HepG2 (cell line): ENCODE measurements around the gene CDH13. TPM values are rescaled to one million over a fixed set of nuclear protein-coding genes. Genes with fewer than 3 reads are reported as not detected.

Experiments used
- ATAC-seq: fragments of 200-7000 bp; cut with Tn5 transposase; 3 replicates; pipeline ENCODE4 v1.9.1; 2020; ENCODE audit warnings: mild to moderate bottlenecking, moderate library complexity
- BruUV-seq: library from RNA; stranded (reverse); fragments of 400-500 nt; replicated peaks from 2 replicates; lab custom pipeline; 2021; lab: Mats Ljungman, UMichigan
- CTCF ChIA-PET: fragments of 300-600 bp; formaldehyde crosslinking; extraction: SDS; loops from one replicate; lab custom pipeline; 2021; ENCODE audit warnings: low total read pairs, inconsistent platforms, low intra/inter-chr PET ratio; lab: Yijun Ruan, JAX
- POLR2A ChIA-PET: fragments of 350-600 bp; sonication (Branson Sonifier 250); formaldehyde crosslinking; loops from one replicate; lab custom pipeline; 2020; ENCODE audit warnings: antibody characterized with exemption, inconsistent platforms; lab: Yijun Ruan, JAX
- DNase-seq: peaks from one replicate; pipeline ENCODE4 v3.0.0-alpha.2; 2015; ENCODE audit warnings: low spot score
- FAIRE-seq: peaks from 3 replicates; lab custom pipeline; 2011; peaks lifted over from hg19 to GRCh38; lab: Jason Lieb, UNC
- H2AFZ ChIP-seq: one replicate; pipeline ENCODE4 v1.6.1; 2011; ENCODE audit warnings: low read length, inconsistent platforms
- H3K27ac ChIP-seq: fragments of 300-600 bp; 3 replicates; pipeline ENCODE4 v1.8.0; 2011; ENCODE audit warnings: mixed run types, mild to moderate bottlenecking, mixed read lengths, low read length, inconsistent platforms; ENCODE audit not compliant: insufficient read depth; ENCODE audit errors: extremely low read length
- H3K27me3 ChIP-seq, 2 experiments: fragments of 200-600 bp in 1 of 2; 2 replicates in 1 of 2; 3 replicates in 1 of 2; pipeline versions ENCODE4 v1.6.0 to v1.8.0; 2011; ENCODE audit warnings: low read length in 2 of 2, mild to moderate bottlenecking in 2 of 2, moderate library complexity in 2 of 2, inconsistent platforms in 1 of 2; ENCODE audit not compliant: insufficient read depth in 2 of 2, control insufficient read depth in 1 of 2
- H3K36me3 ChIP-seq, 2 experiments: fragments of 200-600 bp in 1 of 2; replicated peaks in 1 of 2; 2 replicates in 1 of 2; 3 replicates in 1 of 2; pipeline versions ENCODE4 v1.5.1 to v1.8.0; 2011; ENCODE audit warnings: low read length in 2 of 2, inconsistent platforms in 1 of 2; ENCODE audit not compliant: insufficient read depth in 2 of 2, control insufficient read depth in 1 of 2
- H3K4me1 ChIP-seq: 2 replicates; pipeline ENCODE4 v1.5.1; 2012; ENCODE audit warnings: low read length, inconsistent platforms; ENCODE audit not compliant: insufficient read depth
- H3K4me2 ChIP-seq: 2 replicates; pipeline ENCODE4 v1.6.0; 2011; ENCODE audit warnings: low read depth, low read length, inconsistent platforms
- H3K4me3 ChIP-seq, 3 experiments: fragments of 200-600 bp in 1 of 3; sonication (generic), shearing (Covaris generic) in 1 of 3; replicated peaks in 1 of 3; 2 replicates each; pipeline ENCODE4 v1.5.1; 2011 to 2016; ENCODE audit warnings: low read length in 3 of 3, inconsistent platforms in 2 of 3, low read depth in 2 of 3, mild to moderate bottlenecking in 2 of 3, control low read depth in 1 of 3, mixed read lengths in 1 of 3; ENCODE audit not compliant: insufficient read depth in 1 of 3
- H3K79me2 ChIP-seq: one replicate; pipeline ENCODE4 v1.6.1; 2011; ENCODE audit warnings: low read length, inconsistent platforms; ENCODE audit not compliant: insufficient read depth
- H3K9ac ChIP-seq: 2 replicates; pipeline ENCODE4 v1.6.0; 2011; ENCODE audit warnings: mild to moderate bottlenecking, low read depth, low read length, inconsistent platforms; ENCODE audit not compliant: insufficient read depth
- H3K9me3 ChIP-seq: 2 replicates; pipeline ENCODE4 v1.5.1; 2012; ENCODE audit warnings: mild to moderate bottlenecking, low read length
- H4K20me1 ChIP-seq: 2 replicates; pipeline ENCODE4 v1.6.0; 2011; ENCODE audit warnings: inconsistent platforms, mild to moderate bottlenecking, low read length, moderate library complexity; ENCODE audit not compliant: insufficient read depth
- CHCHD3 ChIP-seq: sonication (generic); formaldehyde crosslinking; IDR thresholded peaks from 2 replicates; pipeline ENCODE4 v1.8.0; 2022; ENCODE audit warnings: mild to moderate bottlenecking, missing genetic modification reagents, moderate library complexity
- EEA1 ChIP-seq: sonication (generic); formaldehyde crosslinking; IDR thresholded peaks from 2 replicates; pipeline ENCODE4 v1.5.1; 2020; ENCODE audit warnings: mild to moderate bottlenecking, missing genetic modification reagents, borderline replicate concordance
- FOXP1 ChIP-seq, 2 experiments: fragments of 450-650 bp in 1 of 2; IDR thresholded peaks; 2 replicates each; pipeline ENCODE4 v1.6.1; 2017 to 2018; ENCODE audit warnings: antibody characterized with exemption in 1 of 2
- GABPA ChIP-seq, 2 experiments: IDR thresholded peaks; 2 replicates each; pipeline ENCODE4 v1.6.1; 2011 to 2016; ENCODE audit warnings: low read depth in 2 of 2, low read length in 1 of 2, missing biosample characterization in 1 of 2, missing genetic modification characterization in 1 of 2
- IKZF4 ChIP-seq: sonication (generic); formaldehyde crosslinking; IDR thresholded peaks from 2 replicates; pipeline ENCODE4 v1.5.1; 2020; ENCODE audit warnings: borderline replicate concordance, mild to moderate bottlenecking, low read depth, missing genetic modification reagents; ENCODE audit errors: not compliant biosample characterization
- KDM5A ChIP-seq: fragments of 200-600 bp; sonication (generic); IDR thresholded peaks from 2 replicates; pipeline ENCODE4 v1.7.0; 2018; ENCODE audit warnings: antibody characterized with exemption, mild to moderate bottlenecking, low read length, borderline replicate concordance
- MAF1 ChIP-seq: sonication (generic); formaldehyde crosslinking; IDR thresholded peaks from 2 replicates; pipeline ENCODE4 v1.5.0; 2020; ENCODE audit warnings: missing genetic modification reagents, borderline replicate concordance
- RBM22 ChIP-seq: fragments of 200-400 bp; formaldehyde crosslinking; optimal IDR thresholded peaks from 2 replicates; pipeline ENCODE3; 2017; ENCODE audit warnings: mild to moderate bottlenecking, low read length, moderate library complexity
- SMARCE1 ChIP-seq: fragments of 450-650 bp; IDR thresholded peaks from 2 replicates; pipeline ENCODE4 v1.6.1; 2017; ENCODE audit warnings: borderline replicate concordance
- TRIM24 ChIP-seq: sonication (generic); formaldehyde crosslinking; IDR thresholded peaks from 2 replicates; pipeline ENCODE4 v1.8.0; 2022; ENCODE audit warnings: mild to moderate bottlenecking, missing genetic modification reagents
- ZNF225 ChIP-seq: sonication (generic); formaldehyde crosslinking; IDR thresholded peaks from 2 replicates; pipeline ENCODE4 v1.4.0; 2020; ENCODE audit warnings: mild to moderate bottlenecking, missing genetic modification reagents
- ZNF335 ChIP-seq: sonication (generic); formaldehyde crosslinking; IDR thresholded peaks from 2 replicates; pipeline ENCODE4 v1.4.0; 2020; ENCODE audit warnings: missing genetic modification reagents
- ZNF556 ChIP-seq: sonication (generic); formaldehyde crosslinking; IDR thresholded peaks from 2 replicates; pipeline ENCODE4 v1.4.0; 2020; ENCODE audit warnings: mild to moderate bottlenecking, missing genetic modification reagents, borderline replicate concordance
- ZNF615 ChIP-seq: sonication (generic); formaldehyde crosslinking; IDR thresholded peaks from 2 replicates; pipeline ENCODE4 v1.5.0; 2020; ENCODE audit warnings: mild to moderate bottlenecking, missing genetic modification reagents, borderline replicate concordance
- WGBS: methylation state at CpG from one replicate; pipeline ENCODE4 v1.1.6; 2017; ENCODE audit warnings: low lambda C conversion rate; 5-methylcytosine and 5-hydroxymethylcytosine counted together
- in situ Hi-C: cut with HindIII; loops from 2 replicates; pipeline ENCODE4 v1.10.0; 2017; ENCODE audit warnings: low pct_unique_long_range_greater_than_20kb; ENCODE audit not compliant: extremely low pct_ligation_motif_present
- intact Hi-C: fragments of 100-400 bp; cut with micrococcal nuclease; formaldehyde crosslinking; loops from one replicate; pipeline ENCODE4 v1.10.0; 2022; ENCODE audit not compliant: unreplicated experiment
- polyA plus RNA-seq, 8 experiments: library from polyadenylated mRNA; depleted of rRNA in 3 of 8; stranded (reverse) in 7 of 8; unstranded in 1 of 8; fragments of >200 nt; fragmentation: Illumina TruSeq in 4 of 8; extraction: Trizol in 4 of 8; gene quantifications; 2 replicates each; pipeline versions ENCODE4 v1.2.1 to v1.2.3, GENCODE V29; 2011 to 2016; ENCODE audit warnings: low read depth in 4 of 8, missing spikeins in 1 of 8, mixed read lengths in 1 of 8; ENCODE audit not compliant: insufficient read depth in 1 of 8
- total RNA-seq, 5 experiments: library from RNA; depleted of rRNA; stranded (reverse); fragments of >200 nt; fragmentation: Illumina TruSeq; extraction: Trizol; gene quantifications; 2 replicates each; pipeline ENCODE4 v1.2.3, GENCODE V29; 2016; ENCODE audit warnings: low read depth in 1 of 5
- TF ChIP-seq, protein P1 (sequence below): sonication (generic); formaldehyde crosslinking; IDR thresholded peaks from 2 replicates; pipeline ENCODE4 v1.4.0; 2020; ENCODE audit warnings: missing genetic modification reagents, borderline replicate concordance
- TF ChIP-seq, protein P2 (sequence below): sonication (generic); formaldehyde crosslinking; IDR thresholded peaks from 2 replicates; pipeline ENCODE4 v1.8.1; 2023; ENCODE audit warnings: missing genetic modification reagents, mild to moderate bottlenecking, borderline replicate concordance
- TF ChIP-seq, protein P3 (sequence below): sonication (generic); formaldehyde crosslinking; IDR thresholded peaks from 2 replicates; pipeline ENCODE4 v1.9.0; 2021; ENCODE audit warnings: missing genetic modification reagents, borderline replicate concordance
- TF ChIP-seq, protein P4 (sequence below): sonication (generic); formaldehyde crosslinking; IDR thresholded peaks from 2 replicates; pipeline ENCODE4 v1.4.0; 2020; ENCODE audit warnings: low read depth, mild to moderate bottlenecking, missing genetic modification reagents
- TF ChIP-seq, protein P5 (sequence below): sonication (generic); formaldehyde crosslinking; IDR thresholded peaks from 2 replicates; pipeline ENCODE4 v1.5.0; 2020; ENCODE audit warnings: missing genetic modification reagents, mild to moderate bottlenecking, borderline replicate concordance

The CDH13 gene
- total and polyA plus RNA-seq, 2 of the 13 experiments (the other 11 are each of a cell fraction or from before 2014, with no cell fraction given), result not detected

DNA sequence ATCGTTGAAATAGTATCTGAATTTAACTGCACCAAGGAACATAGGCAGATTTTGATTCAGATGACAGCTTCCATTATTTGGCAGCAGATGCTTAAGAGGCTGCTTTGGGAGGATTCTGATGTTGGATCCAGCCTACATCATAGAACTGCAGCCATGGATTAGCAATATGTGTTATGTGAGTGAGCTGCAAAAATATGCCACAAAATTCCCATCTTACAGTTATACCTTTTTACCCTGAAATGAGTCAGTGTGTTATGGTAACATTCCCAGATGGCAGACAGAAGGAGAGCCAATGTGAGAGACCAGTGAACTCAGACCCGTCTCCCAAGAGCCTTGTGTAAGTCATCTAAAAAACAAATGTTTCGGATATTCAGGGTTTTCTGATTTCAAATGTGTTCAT, 206.1 kb downstream of the CDH13 start:
- H4K20me1 ChIP-seq, result no peaks in the 10 kb centered on the region
- DNase-seq, result no peak
- H3K79me2 ChIP-seq, result no peaks in the 10 kb centered on the region
- POLR2A ChIA-PET, result no interaction called here
- H3K4me1 ChIP-seq, result no peaks in the 10 kb centered on the region
- no peak for ATAC-seq
- no peaks in the 10 kb centered on the region for H3K27me3 ChIP-seq
- WGBS, result 19% methylated on average over 3 of the region's 3 CpGs
- TF ChIP-seq ZNF225 (CRISPR knock-in tag), result no peak
- TF ChIP-seq ZNF556, result no peak
- no peak for TF ChIP-seq IKZF4
- TF ChIP-seq, protein P1, sequence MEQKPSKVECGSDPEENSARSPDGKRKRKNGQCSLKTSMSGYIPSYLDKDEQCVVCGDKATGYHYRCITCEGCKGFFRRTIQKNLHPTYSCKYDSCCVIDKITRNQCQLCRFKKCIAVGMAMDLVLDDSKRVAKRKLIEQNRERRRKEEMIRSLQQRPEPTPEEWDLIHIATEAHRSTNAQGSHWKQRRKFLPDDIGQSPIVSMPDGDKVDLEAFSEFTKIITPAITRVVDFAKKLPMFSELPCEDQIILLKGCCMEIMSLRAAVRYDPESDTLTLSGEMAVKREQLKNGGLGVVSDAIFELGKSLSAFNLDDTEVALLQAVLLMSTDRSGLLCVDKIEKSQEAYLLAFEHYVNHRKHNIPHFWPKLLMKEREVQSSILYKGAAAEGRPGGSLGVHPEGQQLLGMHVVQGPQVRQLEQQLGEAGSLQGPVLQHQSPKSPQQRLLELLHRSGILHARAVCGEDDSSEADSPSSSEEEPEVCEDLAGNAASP (CRISPR knock-in tag), result no peak
- TF ChIP-seq FOXP1 (IDR thresholded peaks at IDR 0.05), result no peak
- TF ChIP-seq FOXP1 (CRISPR knock-in tag; IDR thresholded peaks at IDR 0.05), result no peak
- TF ChIP-seq, protein P2, sequence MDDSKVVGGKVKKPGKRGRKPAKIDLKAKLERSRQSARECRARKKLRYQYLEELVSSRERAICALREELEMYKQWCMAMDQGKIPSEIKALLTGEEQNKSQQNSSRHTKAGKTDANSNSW, result no peak
- TF ChIP-seq TRIM24 (CRISPR knock-in tag), result no peak
- TF ChIP-seq, protein P3, sequence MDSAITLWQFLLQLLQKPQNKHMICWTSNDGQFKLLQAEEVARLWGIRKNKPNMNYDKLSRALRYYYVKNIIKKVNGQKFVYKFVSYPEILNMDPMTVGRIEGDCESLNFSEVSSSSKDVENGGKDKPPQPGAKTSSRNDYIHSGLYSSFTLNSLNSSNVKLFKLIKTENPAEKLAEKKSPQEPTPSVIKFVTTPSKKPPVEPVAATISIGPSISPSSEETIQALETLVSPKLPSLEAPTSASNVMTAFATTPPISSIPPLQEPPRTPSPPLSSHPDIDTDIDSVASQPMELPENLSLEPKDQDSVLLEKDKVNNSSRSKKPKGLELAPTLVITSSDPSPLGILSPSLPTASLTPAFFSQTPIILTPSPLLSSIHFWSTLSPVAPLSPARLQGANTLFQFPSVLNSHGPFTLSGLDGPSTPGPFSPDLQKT (CRISPR knock-in tag), result no peak
- TF ChIP-seq SMARCE1, result no peak
- no peak for TF ChIP-seq ZNF335 (CRISPR knock-in tag)
- no peak for TF ChIP-seq RBM22
- TF ChIP-seq GABPA (IDR thresholded peaks at IDR 0.05; ENCODE audit: low read depth, low read length), result no peak
- TF ChIP-seq GABPA (CRISPR knock-in tag; IDR thresholded peaks at IDR 0.05; ENCODE audit: low read depth), result no peak
- no peak for TF ChIP-seq EEA1
- no peak for TF ChIP-seq MAF1 (CRISPR knock-in tag)
- TF ChIP-seq, protein P4, sequence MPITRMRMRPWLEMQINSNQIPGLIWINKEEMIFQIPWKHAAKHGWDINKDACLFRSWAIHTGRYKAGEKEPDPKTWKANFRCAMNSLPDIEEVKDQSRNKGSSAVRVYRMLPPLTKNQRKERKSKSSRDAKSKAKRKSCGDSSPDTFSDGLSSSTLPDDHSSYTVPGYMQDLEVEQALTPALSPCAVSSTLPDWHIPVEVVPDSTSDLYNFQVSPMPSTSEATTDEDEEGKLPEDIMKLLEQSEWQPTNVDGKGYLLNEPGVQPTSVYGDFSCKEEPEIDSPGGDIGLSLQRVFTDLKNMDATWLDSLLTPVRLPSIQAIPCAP (CRISPR knock-in tag), result no peak
- TF ChIP-seq, protein P5, sequence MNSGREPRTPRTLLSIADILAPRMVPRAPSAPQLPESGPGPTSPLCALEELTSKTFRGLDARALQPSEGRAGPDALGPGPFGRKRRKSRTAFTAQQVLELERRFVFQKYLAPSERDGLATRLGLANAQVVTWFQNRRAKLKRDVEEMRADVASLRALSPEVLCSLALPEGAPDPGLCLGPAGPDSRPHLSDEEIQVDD (CRISPR knock-in tag), result no peak
- TF ChIP-seq CHCHD3, result no peak
- TF ChIP-seq KDM5A, result no peak
- no peak for TF ChIP-seq ZNF615 (CRISPR knock-in tag)
- TF ChIP-seq, all 625 proteins: peak for 0
- Histone ChIP-seq H3K9ac (no peak overlapping the region), H3K4me3 (no peak overlapping the region), H3K4me2 (no peak overlapping the region), H2AFZ (no peak overlapping the region), H3K27ac (no peak overlapping the region), H3K9me3 (peaks cover 11% of the 10 kb centered on the region; the same call in 1 of the 2 replicates), H3K36me3 (no peaks in the 10 kb centered on the region)
- CTCF ChIA-PET, result no interaction called here
- intact Hi-C loops (no loop called here), in situ Hi-C loops (no loop called here)
- no TSS peak for BruUV-seq
- no peak for FAIRE-seq
